Neural progenitor cell (in vitro differentiated cells): ENCODE results near the gene UBE3D.

Experiments used
- EZH2 ChIP-seq: fragments of 200-600 bp; sonication (generic); IDR thresholded peaks from 2 replicates; pipeline ENCODE4 v1.6.1; 2017; ENCODE audit warnings: antibody characterized with exemption, mild to moderate bottlenecking, moderate library complexity
- EZH2phosphoT487 ChIP-seq: fragments of 200-600 bp; sonication (generic); IDR thresholded peaks from 2 replicates; pipeline ENCODE4 v1.6.1; 2017; ENCODE audit warnings: antibody characterized with exemption
- TF ChIP-seq, protein P1 (sequence below): fragments of 200-600 bp; sonication (generic); IDR thresholded peaks from 2 replicates; pipeline ENCODE4 v1.5.1; 2017; ENCODE audit warnings: antibody characterized with exemption, mild to moderate bottlenecking

DNA sequence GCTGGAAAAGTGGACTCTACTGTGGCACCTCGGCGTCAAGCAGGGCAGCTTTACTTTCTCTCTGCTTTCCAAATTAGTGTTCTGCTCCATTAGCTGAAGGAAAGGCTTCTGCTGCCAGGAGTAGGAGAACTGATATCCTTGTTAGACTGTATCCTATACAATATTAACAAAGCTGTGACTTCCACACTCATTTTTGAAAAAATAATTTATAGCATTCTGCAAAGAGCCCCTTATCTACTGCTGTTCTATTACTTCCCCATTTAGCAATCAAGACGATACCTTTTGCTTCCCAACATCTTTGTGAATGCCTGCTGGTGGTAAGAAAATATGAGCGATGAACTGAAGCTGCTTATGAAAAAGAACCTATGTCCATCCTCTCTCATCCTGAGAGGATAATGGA, 151.1 kb downstream of the UBE3D start:
- no peak for TF ChIP-seq EZH2
- TF ChIP-seq, protein P1, sequence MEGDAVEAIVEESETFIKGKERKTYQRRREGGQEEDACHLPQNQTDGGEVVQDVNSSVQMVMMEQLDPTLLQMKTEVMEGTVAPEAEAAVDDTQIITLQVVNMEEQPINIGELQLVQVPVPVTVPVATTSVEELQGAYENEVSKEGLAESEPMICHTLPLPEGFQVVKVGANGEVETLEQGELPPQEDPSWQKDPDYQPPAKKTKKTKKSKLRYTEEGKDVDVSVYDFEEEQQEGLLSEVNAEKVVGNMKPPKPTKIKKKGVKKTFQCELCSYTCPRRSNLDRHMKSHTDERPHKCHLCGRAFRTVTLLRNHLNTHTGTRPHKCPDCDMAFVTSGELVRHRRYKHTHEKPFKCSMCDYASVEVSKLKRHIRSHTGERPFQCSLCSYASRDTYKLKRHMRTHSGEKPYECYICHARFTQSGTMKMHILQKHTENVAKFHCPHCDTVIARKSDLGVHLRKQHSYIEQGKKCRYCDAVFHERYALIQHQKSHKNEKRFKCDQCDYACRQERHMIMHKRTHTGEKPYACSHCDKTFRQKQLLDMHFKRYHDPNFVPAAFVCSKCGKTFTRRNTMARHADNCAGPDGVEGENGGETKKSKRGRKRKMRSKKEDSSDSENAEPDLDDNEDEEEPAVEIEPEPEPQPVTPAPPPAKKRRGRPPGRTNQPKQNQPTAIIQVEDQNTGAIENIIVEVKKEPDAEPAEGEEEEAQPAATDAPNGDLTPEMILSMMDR = no peak
- no peak for TF ChIP-seq EZH2phosphoT487
